Ammon's horn (tissue), 1 donor: Measurements from ENCODE around the gene BID.

Source experiments
- DNase-seq: peaks from one replicate; pipeline ENCODE4 v3.0.0-alpha.2; 2016; ENCODE audit warnings: low spot score

BID gene

DNA sequence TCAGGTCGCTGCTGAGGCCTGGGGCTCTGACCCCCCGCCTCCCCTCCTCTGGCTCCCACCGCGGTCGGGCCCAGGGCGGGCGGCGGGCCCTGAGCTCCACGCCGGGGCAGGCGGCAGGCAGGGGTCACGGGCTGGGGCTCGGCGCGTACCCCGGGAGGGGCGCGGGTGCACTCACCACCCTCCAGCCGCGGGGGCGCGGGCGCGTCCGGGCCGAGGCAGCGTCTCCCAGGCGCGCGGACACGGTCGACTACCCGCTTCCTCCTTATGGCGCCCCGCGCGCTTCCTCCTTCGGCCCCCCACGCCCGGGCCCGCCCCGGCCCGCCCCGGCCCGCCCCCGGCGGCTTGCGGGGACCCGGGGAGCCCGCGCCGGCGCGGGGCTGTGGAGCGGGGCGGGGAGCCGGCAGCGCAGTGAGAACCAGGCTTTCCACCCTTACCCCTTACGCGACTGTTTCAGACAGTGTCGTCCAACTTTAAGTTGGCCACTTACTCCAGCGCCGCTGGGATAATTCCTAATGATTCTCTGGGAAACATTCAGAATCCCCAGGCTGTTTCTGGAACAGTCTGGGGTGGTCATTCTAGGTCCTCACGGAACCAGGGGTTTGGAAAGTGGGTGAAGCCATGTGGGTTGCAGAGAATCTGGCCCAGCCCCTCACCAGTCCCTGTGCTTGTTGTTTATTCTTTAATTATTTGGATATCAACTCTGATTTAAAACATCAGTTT lies at the start of gene BID:
Gene BID, minus strand, starts transcription at position 264 of the 720 bp plus-strand sequence. CDS start 24,353 bp downstream, outside the sequence.
- no peak for DNase-seq

- no peak for DNase-seq
Measured at GRCh38 chr22:17823964-17824363, 49.7 kb upstream of the BID start.

- DNase-seq = peak; percentile 47
Measured at GRCh38 chr22:17823226-17823625, 49.0 kb upstream of the BID start.

GRCh38 chr22:17822087-17822486 lies 47.8 kb upstream of the BID start:
- no peak for DNase-seq

GRCh38 chr22:17820879-17821439 lies 46.7 kb upstream of the BID start:
- DNase-seq = no peak

DNA sequence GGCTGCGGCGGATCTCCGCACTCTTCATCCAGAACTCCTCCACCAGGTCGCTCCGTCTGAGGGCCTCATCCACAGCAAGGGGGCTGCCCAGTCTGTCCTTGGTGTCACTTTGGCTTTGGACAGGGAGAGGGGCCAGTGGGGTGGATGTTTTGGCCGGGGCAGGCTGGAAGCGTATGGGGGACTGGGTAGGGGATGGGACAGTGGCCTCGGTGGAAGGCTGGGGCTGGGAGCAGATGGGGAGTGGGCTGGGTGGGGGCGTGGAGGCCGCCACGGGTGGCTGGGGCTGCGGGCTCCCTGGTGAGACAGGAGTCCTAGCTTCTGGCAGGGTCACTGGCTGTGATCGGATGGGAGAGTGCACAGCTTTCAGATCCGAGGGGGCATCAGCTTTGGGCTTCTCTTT lies 44.4 kb upstream of the BID start:
- no peak for DNase-seq

DNA sequence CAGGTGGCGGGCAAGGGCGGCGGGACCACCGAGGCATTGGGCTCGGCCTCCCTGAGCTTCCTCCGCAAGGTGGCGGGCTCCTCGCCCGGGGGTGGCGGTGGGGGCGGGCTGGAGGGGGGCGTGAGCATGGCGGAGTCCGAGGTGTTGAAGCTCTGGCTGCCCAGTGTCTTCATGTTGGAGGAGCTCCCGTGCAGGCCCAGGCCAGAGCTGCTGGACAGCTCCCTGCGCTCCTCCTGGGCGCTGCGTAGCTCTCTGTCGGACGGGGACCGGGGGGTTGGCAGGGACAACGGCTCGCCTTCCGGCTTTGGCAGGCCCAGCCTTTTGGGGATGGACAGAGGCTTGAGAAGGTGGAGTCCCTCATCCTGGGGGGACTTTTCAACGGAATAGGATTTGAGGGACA lies 43.9 kb upstream of the BID start:
- no peak for DNase-seq

GRCh38 chr22:17817511-17818065 lies 43.3 kb upstream of the BID start:
- no peak for DNase-seq

DNA sequence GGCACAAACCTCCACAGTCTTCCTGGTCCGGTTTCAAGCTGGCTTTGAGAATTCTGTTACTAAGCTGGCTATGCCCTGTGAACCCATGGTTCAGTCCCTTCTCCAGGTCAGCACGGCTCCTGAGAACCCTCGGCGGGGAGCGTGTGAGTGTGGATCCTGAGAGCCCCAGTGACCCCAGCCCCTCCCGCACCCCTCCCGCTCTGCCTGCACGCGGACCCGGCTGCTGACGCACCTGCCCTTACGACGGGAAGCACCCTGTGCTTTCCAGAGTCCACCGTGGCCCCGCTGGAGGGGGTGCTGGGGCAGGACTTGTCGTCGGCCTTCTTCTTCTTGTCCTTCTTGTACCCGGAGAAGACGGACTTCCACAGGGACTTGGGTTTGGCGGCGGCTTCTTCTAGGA lies 42.8 kb upstream of the BID start:
- no peak for DNase-seq

DNA sequence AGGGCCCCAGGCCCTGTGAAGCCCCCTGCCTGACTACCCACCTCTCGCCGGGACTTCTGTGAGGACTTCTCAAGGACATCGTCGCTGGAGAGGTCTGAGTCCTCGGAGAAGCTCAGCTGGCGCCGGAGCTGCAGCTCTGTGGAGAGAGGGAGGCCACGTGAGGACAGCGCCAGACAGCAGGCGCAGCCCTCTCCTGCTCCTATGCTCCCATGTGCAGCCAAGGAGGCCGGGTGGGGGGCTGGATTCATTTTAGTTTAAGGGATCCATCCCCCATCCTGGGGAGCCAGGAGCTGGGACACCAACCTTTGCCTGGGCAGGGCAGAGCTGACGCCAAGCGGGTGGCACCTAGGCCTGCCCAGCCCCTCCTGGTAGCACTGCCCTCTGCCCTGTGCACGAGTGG lies 42.4 kb upstream of the BID start:
- DNase-seq = no peak

GRCh38 chr22:17815703-17816254 lies 41.5 kb upstream of the BID start:
- DNase-seq = no peak

GRCh38 chr22:17814830-17815229 lies 40.6 kb upstream of the BID start:
- no peak for DNase-seq

- no peak for DNase-seq
Measured at GRCh38 chr22:17814084-17814483, 39.8 kb upstream of the BID start.

DNA sequence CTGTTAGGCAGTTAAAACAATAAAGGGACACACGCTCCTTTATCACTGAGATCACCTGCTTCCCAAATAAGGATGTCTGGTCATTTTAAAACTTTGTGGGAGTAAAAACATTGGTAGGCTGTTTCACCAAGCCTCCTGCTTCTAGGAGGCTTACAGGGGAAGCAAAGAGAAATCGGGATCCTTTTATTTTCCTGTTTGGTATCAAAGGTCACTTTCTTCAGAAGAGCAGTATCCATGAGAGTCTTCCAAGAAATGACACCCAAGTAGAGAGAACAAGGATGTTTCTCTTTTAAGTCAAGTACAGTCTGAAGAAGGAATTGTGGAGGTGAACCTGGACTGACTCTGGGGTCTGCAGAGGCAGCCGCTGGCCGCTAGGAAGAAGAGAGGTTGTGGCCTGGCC lies 36.9 kb upstream of the BID start:
- no peak for DNase-seq

DNA sequence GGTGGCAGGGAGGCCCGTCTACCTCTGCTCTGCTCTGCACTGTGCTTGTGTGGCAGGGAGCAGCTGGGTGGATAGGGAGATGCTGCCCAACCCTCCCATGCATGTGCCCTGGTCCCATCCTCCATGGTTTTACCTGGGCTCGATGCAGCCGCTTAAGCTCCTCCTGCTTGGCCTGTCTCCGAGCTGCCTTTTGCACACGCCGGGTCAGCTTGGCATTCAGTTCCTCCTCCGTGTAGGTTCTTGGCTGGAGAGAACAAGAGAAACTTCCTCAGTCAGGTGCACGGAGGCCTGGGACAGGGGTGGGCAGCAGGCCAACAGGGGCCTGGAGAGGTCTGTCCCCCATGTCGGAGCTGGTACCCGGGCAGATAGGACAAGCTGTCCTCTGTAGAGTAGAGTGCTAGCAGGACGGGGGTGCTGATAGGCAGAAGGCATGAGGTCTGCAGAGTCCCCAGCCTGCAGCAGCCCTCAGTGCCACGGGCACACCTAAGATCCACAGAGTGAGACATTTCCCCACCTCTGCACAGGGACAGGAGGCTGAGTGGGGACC lies 36.4 kb upstream of the BID start:
- no peak for DNase-seq

DNA sequence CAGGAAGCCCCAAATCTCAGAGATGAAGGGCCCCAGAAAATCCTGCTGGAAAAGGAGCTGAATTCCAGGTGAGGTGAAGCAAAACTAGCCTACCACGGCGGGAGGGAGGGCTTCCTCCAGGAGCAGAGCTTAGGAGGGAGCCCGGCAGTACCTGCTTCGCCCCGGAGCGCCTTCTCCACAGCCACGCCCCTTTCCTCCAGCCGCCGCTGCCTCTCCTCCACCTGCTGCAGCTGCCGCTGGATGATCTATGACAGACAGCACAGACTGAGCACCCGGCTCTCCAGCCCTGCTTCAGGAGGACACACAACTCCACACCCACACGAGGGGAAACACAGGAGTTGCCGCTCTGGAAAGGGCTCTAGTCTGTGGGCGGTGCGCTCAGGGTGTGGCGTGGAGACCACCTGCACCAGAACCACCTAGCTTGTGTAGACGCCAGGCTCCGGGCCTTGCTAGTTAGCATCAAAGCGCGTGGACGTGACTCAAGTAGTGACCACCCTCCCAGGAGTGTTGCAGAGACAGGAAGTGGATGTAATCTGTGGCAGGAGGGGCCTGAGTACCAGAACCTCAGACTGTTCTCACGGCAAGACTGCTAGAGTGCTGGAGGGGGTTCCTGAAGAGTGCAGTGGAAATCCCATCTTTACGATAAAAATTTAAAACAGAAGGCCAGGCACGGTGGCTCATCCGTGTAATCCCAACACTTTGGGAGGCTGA lies 34.6 kb upstream of the BID start:
- no peak for DNase-seq

DNA sequence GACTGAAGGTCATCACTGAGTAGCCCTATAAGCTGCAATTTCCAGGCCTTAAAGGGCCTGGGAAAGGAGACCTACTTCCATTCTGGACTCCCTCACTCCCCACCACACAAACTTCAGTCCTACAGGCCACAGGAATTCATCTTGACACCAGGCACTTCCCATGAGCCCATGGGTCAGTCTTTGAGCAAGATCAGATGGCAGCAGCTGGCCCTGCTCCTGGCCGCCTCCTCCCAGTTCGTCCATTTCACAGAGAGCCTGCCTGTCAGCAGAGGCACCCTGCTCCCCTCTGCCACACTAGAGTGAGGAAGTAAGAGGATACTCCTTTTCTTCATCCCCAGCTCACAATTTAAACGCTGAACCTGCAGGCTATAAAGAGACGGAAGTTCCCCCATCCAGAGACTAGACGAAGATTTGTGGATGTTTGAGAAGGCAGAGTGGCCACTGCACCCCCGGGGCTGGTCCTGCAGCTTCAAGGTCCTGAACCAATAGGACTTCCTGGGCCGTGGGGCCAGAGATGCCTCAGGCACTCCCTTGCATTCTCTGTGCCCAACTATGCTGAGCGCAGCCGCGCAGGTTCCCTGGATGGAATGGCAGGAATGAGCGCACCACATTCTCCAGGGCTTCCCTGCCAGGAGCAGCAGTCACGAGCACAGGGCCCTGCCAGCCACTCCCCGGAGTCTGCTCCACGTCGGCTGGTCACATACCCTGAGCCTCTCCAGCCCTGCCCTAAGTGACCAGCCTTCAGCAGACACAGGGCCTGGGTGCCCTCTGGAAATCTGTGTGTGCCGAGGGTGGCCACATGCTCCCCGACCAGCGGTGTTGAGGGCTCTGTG lies 33.5 kb upstream of the BID start:
- DNase-seq = no peak

GRCh38 chr22:17807086-17807485 lies 32.8 kb upstream of the BID start:
- no peak for DNase-seq

DNA sequence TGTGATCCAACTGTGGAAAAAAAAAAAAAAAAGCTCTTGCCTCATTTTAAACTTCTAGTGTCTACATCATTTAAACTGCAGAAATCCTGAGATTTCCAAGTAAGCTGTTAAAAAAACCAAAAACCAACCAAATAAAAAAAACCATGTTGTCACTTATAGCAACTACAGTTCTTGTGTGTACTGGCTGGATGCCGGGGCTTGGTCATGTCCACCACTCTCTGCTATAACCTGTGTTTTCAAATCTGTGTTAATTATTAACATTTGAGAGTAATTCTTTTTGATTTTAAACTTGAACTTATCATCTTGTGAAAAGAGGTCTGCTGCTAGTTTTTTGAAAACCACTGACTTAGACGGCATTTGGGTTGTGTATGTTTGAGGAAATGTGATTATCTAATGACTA lies 32.2 kb upstream of the BID start:
- DNase-seq = no peak

DNA sequence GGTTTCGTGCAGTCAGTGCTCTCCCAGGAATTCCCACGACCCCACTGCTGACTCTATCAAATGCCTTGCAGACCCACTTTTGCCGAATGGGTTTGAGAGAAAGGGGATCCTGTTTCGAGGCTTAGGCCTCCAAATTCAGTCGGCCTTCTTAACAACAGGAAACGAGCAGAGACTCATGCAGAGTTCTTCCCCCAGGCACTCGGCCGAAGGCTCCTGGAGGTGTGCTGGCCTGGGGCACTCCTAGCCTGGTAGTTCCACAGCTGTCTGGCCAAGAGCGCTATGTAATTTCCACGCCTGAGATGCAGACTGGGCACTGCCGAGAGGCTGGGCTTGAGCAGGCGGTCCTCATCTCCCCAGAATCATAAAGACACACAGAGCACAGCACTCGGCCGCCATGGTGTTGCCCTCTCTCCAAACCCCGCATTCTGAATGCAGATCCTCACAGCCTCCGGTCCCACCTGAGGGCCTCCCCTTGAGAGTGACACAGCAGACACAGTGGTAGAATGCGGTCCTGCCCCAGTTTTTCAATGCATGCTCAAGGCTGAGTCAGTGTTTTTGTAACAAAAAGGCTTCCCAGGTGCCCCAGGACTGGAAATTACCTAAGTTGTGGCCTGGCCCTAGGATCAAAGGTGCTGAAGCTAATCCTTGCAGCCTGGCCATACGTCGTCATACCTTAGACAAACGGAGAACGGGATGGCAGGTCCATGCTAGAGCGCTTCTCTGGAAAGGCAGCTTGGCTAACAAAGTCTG lies 30.2 kb upstream of the BID start:
- DNase-seq = no peak
